HG03571 (cell line): ENCODE data around the gene LRP2.

Source experiments
- ATAC-seq: cut with Tn5 transposase; IDR thresholded peaks from one replicate; pipeline ENCODE4 v1.9.1; 2021; ENCODE audit not compliant: unreplicated experiment

The LRP2 gene

GRCh38 chr2:169094676-169095075, 267.7 kb downstream of the LRP2 start:
- no peak for ATAC-seq

- ATAC-seq: no peak
Observed at GRCh38 chr2:169093535-169093934, 268.8 kb downstream of the LRP2 start.

- no peak for ATAC-seq
Observed at GRCh38 chr2:169091761-169092519, 270.4 kb downstream of the LRP2 start.

DNA sequence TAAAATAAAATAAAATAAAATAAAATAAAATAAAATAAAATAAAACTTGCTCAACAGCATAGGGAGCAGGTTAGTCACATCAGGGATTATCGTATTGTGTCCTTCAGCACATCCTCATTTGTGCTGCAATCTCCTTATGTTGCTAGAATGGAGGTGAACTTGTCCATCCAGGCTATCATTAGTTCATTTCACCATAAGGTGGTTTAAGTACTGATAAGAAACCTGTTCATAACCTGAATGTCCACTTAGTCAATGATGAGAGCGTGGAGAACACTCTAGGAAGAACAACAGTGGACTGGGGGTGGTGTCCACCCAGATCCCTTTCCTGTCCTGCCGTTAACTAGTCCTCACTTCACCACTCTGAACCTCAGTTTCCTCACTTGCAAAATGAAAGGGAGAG, 271.1 kb downstream of the LRP2 start:
- no peak for ATAC-seq

GRCh38 chr2:169090133-169090820, 272.1 kb downstream of the LRP2 start:
- no peak for ATAC-seq

GRCh38 chr2:169089182-169089581, 273.2 kb downstream of the LRP2 start:
- ATAC-seq: no peak

- ATAC-seq: no peak
Observed at GRCh38 chr2:169087757-169088379, 274.5 kb downstream of the LRP2 start.

- no peak for ATAC-seq
Observed at GRCh38 chr2:169086893-169087467, 275.4 kb downstream of the LRP2 start.

GRCh38 chr2:169082995-169083394, 279.3 kb downstream of the LRP2 start:
- ATAC-seq: no peak

DNA sequence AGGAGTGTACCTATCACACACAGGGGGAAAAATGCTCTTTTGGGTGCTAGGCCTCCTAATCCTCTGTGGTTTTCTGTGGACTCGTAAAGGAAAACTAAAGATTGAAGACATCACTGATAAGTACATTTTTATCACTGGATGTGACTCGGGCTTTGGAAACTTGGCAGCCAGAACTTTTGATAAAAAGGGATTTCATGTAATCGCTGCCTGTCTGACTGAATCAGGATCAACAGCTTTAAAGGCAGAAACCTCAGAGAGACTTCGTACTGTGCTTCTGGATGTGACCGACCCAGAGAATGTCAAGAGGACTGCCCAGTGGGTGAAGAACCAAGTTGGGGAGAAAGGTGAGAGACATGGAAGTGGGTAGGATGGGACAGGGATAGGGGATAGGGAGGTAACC, 280.8 kb downstream of the LRP2 start:
- ATAC-seq: no peak

DNA sequence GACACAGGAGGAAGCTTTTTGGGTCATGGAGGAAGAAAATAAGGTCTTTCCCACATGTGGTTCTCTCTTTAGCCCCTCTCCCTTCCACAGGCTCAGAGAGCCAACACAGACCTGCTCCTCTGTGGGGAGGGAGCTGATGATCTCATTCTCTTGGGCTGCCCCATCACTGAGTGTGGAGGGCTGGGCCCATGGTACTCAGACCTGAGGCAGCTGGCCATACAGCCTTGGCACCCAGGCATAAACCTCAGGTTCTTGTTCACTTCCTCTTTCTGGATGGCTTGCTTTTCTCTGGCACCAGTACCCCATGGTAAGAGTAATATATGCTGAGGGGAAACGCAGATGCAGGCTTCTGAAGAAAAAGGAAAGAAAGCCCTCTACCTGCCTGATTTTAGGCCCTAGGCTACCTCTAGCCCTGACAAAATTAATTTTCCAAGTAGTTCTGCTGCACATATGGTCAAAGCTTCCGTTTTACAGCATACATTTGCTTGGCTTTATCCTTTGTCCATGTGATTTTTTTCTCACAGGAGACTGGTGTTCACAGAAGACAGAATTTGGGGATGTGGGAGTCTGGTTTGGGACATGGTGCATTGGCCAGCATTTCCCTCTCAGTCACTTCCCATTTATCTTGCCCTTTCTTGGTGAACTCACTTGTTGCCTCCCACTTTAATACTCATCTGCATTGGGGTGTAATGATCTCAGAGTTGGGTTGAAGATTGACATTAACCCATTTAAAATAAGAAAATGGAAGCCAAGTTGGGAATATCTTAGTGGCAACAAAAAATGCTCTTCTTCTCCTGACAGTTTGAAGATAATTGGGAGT, 281.9 kb downstream of the LRP2 start:
- peak; percentile 92 for ATAC-seq

- ATAC-seq: no peak
Observed at GRCh38 chr2:169077674-169078240, 284.6 kb downstream of the LRP2 start.
